ENCODE data around the gene EHBP1.

The EHBP1 gene

GRCh38 chr2:62940697-62941096, 235.2 kb downstream of the EHBP1 start:
- ChIA-PET CTCF (no interaction called here), POLR2A (ENCODE audit: low non-redundant PET) (no interaction called here)
- H3K27ac ChIP-seq, result no peak overlapping the region
- no peak for DNase-seq (ENCODE audit: low spot score)
- TF ChIP-seq, protein P1, sequence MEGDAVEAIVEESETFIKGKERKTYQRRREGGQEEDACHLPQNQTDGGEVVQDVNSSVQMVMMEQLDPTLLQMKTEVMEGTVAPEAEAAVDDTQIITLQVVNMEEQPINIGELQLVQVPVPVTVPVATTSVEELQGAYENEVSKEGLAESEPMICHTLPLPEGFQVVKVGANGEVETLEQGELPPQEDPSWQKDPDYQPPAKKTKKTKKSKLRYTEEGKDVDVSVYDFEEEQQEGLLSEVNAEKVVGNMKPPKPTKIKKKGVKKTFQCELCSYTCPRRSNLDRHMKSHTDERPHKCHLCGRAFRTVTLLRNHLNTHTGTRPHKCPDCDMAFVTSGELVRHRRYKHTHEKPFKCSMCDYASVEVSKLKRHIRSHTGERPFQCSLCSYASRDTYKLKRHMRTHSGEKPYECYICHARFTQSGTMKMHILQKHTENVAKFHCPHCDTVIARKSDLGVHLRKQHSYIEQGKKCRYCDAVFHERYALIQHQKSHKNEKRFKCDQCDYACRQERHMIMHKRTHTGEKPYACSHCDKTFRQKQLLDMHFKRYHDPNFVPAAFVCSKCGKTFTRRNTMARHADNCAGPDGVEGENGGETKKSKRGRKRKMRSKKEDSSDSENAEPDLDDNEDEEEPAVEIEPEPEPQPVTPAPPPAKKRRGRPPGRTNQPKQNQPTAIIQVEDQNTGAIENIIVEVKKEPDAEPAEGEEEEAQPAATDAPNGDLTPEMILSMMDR (conservative IDR thresholded peaks at IDR 0.05; ENCODE audit: low read depth), result no peak

DNA sequence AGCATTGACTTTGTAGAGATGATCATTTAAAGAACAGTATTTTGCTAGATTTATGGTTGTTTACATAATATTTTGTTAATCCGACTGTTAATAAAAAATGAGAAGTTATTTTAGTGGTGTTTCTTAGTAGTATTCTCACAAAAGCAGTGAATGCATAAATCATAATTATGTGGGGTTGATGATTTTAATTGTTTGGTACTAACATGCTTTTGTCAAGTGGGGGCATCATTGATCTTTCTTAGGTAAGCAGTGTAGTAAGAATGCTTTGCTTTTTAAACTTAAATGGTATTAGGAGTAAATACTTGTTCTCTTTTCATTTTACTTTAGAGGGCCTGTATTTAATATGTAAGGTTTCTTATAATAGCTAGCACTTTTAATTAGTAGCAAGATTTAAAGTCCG, 235.9 kb downstream of the EHBP1 start:
- POLR2A ChIA-PET (ENCODE audit: low non-redundant PET), result no interaction called here

DNA sequence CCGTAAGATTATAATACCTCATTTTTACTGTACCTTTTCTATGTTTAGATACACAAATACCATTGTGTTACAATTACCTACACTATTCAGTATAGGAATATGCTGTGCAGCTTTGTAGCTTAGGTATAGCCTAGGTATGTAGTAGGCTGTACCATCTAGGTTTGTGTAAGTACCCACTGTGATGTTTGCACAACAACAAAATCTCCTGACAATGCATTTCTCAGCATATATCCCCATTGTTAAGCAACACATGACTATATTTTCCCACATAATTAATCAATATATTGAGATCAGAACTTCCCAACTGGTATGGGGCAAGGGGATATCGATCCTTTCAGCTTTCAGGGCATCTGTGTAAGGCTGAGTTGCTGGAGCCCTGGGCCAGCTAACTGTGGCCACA, 238.8 kb downstream of the EHBP1 start:
- CTCF ChIA-PET, result no interaction called here
- no peak overlapping the region for H3K27ac ChIP-seq
- no peak for DNase-seq (ENCODE audit: low spot score)

More for the DNA sequence above, 235.9 kb downstream of the EHBP1 start:
- TF ChIP-seq, protein P1 (conservative IDR thresholded peaks at IDR 0.05; ENCODE audit: low read depth), result no peak
- DNase-seq (ENCODE audit: low spot score), result no peak
- no peak overlapping the region for H3K27ac ChIP-seq
- CTCF ChIA-PET, result interaction anchor here (0.5 kb wide), 1 partner anchor 80 kb away, joined by 3 read pairs; no protein-coding TSS in a partner anchor

DNA sequence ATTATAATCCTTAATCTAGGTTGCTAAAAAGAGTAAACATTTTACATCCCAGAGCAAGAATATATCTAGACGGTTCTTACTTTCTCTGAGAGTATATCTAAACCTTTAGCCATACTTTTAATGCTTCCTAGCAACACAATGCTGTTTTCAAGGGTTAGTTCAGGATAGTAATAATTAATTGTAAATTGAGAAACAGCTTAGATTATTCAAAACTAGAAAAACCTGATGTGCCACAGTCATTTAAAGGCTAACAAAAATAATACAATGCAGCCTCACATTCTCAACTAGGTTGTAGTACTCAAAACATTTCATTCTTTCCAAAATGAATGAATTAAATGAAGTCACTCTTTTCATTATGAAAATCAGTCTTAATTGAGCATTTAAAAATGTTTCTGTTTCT, 241.9 kb downstream of the EHBP1 start:
- DNase-seq (ENCODE audit: low spot score), result no peak
- TF ChIP-seq, protein P1 (conservative IDR thresholded peaks at IDR 0.05; ENCODE audit: low read depth), result no peak
- CTCF ChIA-PET, result no interaction called here
- POLR2A ChIA-PET (ENCODE audit: low non-redundant PET), result no interaction called here
- H3K27ac ChIP-seq, result no peak overlapping the region

More for the DNA sequence above, 238.8 kb downstream of the EHBP1 start:
- POLR2A ChIA-PET (ENCODE audit: low non-redundant PET), result no interaction called here
- TF ChIP-seq, protein P1 (conservative IDR thresholded peaks at IDR 0.05; ENCODE audit: low read depth), result no peak

DNA sequence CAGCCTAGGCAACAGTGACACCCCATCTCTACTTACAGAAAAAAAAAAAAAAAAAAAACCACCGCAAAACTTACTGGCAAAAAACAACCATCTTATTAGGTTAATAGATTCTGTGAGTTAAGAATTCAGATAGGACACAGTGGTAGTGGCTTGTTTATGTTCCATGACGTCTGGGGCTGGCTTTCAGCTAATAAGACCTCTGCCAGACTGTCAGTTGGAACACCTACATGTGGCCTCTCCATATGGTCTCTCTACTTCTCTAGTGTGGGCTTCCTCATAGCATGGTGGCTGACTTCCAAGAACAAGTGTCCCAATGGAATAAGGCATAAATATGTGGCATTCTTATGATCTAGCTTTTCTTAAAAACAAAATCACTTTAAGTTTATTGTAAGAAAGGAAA, 251.1 kb downstream of the EHBP1 start:
- H3K27ac ChIP-seq, result no peak overlapping the region
- POLR2A ChIA-PET (ENCODE audit: low non-redundant PET), result no interaction called here
- DNase-seq (ENCODE audit: low spot score), result no peak
- TF ChIP-seq, protein P1 (conservative IDR thresholded peaks at IDR 0.05; ENCODE audit: low read depth), result no peak
- CTCF ChIA-PET, result no interaction called here

GRCh38 chr2:62958206-62958605, 252.7 kb downstream of the EHBP1 start:
- DNase-seq (ENCODE audit: low spot score), result no peak
- ChIA-PET POLR2A (ENCODE audit: low non-redundant PET) (no interaction called here), CTCF (no interaction called here)
- TF ChIP-seq, protein P1 (conservative IDR thresholded peaks at IDR 0.05; ENCODE audit: low read depth), result no peak
- H3K27ac ChIP-seq, result no peak overlapping the region

DNA sequence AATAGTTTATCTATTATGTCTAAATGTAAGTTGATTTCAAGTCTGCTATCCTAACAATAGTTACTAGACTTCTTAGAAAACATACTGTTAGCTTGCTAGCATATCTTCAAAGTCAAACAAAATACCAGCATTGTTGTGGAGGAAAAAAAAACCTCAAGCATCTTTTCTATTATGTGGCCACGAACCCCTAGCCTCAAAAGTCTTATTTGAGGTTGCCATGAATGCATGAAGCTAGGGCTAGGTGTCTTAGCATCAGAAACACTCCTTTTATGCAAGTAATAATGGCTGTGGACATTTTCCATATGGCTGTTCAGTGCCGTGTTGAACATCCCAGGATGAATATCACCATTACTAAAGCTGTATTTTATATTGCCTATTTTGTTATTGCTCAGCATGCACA, 258.5 kb downstream of the EHBP1 start:
- H3K27ac ChIP-seq, result no peak overlapping the region

More for the DNA sequence above, 258.5 kb downstream of the EHBP1 start:
- TF ChIP-seq, protein P1 (conservative IDR thresholded peaks at IDR 0.05; ENCODE audit: low read depth), result no peak
- ChIA-PET POLR2A (ENCODE audit: low non-redundant PET) (no interaction called here), CTCF (interaction anchor here (0.6 kb wide), 1 partner anchor 11 kb away, joined by 4 read pairs; no protein-coding TSS in a partner anchor)
- DNase-seq (ENCODE audit: low spot score), result no peak
